Subcutaneous abdominal adipose tissue (tissue), 5 donors: ENCODE data around the gene KCNJ3.

ENCODE experiments used
- H3K27ac ChIP-seq: one replicate; pipeline ENCODE4 v1.7.0; 2013; ENCODE audit warnings: low read depth, mild to moderate bottlenecking, inconsistent platforms, low read length, moderate library complexity
- H3K27me3 ChIP-seq, 5 donors: one replicate each; pipeline ENCODE4 v1.7.0; 2013; ENCODE audit warnings: low read length in 5 of 5, inconsistent platforms in 1 of 5; ENCODE audit not compliant: control insufficient read depth in 5 of 5, insufficient read depth in 4 of 5
- H3K36me3 ChIP-seq, 5 donors: one replicate each; pipeline ENCODE4 v1.7.0; 2013; ENCODE audit warnings: low read length in 5 of 5; ENCODE audit not compliant: control insufficient read depth in 5 of 5, insufficient read depth in 5 of 5
- H3K4me1 ChIP-seq, 5 donors: one replicate each; pipeline ENCODE4 v1.7.0; 2013; ENCODE audit warnings: low read length in 5 of 5, mild to moderate bottlenecking in 3 of 5, moderate library complexity in 1 of 5; ENCODE audit not compliant: control insufficient read depth in 5 of 5, insufficient read depth in 5 of 5
- H3K4me3 ChIP-seq, 5 donors: one replicate each; pipeline ENCODE4 v1.7.0; 2013; ENCODE audit warnings: low read length in 5 of 5, low read depth in 1 of 5
- H3K9ac ChIP-seq, 5 donors: one replicate each; pipeline ENCODE4 v1.7.0; 2013; ENCODE audit warnings: low read length in 5 of 5, mild to moderate bottlenecking in 4 of 5, moderate library complexity in 3 of 5
- H3K9me3 ChIP-seq, 5 donors: one replicate each; pipeline ENCODE4 v1.7.0; 2013; ENCODE audit warnings: low read length in 5 of 5; ENCODE audit not compliant: control insufficient read depth in 5 of 5
- donor health status: healthy.
- donor health status: healthy.
- donor health status: healthy.
- donor health status: healthy.
- donor health status: healthy.

The KCNJ3 gene

GRCh38 chr2:154882725-154883124 is 184.2 kb downstream of the KCNJ3 start:
- no peak overlapping the region for H3K27ac ChIP-seq
- peaks cover 0 to 14% (median 6%) of the 10 kb centered on the region in 5 donors for H3K9me3 ChIP-seq
- H3K9ac ChIP-seq: no peak overlapping the region
- H3K4me3 ChIP-seq: no peak overlapping the region
- no peaks in the 10 kb centered on the region for H3K27me3 ChIP-seq
- no peaks in the 10 kb centered on the region for H3K36me3 ChIP-seq
- H3K4me1 ChIP-seq: no peaks in the 10 kb centered on the region

DNA sequence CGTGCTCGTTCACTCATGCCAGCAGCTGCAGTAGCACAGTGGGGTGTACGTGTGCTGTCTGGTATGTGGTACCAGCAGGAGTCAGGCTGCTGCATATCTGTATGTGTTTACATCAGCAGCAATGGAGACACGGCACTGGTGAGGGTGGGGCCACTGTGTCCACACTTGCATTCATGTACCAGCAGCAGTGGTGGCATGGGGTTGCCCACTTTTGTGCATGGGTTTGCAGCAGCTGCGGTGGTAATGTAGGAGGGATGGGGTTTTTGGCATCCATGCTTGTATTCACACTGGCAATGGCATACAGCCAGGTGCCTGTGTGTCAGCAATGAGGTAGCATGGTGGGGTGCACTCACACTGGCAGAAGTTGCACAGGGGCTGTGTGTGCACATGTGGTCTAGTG is 187.8 kb downstream of the KCNJ3 start:
- no peak overlapping the region for H3K9ac ChIP-seq
- H3K27me3 ChIP-seq: no peaks in the 10 kb centered on the region
- no peaks in the 10 kb centered on the region for H3K4me1 ChIP-seq
- no peaks in the 10 kb centered on the region for H3K36me3 ChIP-seq
- H3K4me3 ChIP-seq: no peak overlapping the region
- H3K9me3 ChIP-seq: peaks cover 0 to 14% (median 6%) of the 10 kb centered on the region in 5 donors
- no peak overlapping the region for H3K27ac ChIP-seq

- H3K27ac ChIP-seq: no peak overlapping the region
- H3K9ac ChIP-seq: no peak overlapping the region
- no peaks in the 10 kb centered on the region for H3K36me3 ChIP-seq
- no peaks in the 10 kb centered on the region for H3K9me3 ChIP-seq
- no peaks in the 10 kb centered on the region for H3K4me1 ChIP-seq
- no peak overlapping the region for H3K4me3 ChIP-seq
- no peaks in the 10 kb centered on the region for H3K27me3 ChIP-seq
Observed at GRCh38 chr2:154898269-154898668, 199.8 kb downstream of the KCNJ3 start.

GRCh38 chr2:154901063-154901462 is 202.6 kb downstream of the KCNJ3 start:
- Histone ChIP-seq H3K9ac (no peak overlapping the region), H3K27me3 (no peaks in the 10 kb centered on the region), H3K36me3 (no peaks in the 10 kb centered on the region)

More at GRCh38 chr2:154901063-154901462, 202.6 kb downstream of the KCNJ3 start:
- Histone ChIP-seq H3K27ac (no peak overlapping the region), H3K9me3 (peaks cover 0 to 2% (median 0%) of the 10 kb centered on the region in 5 donors), H3K4me1 (no peaks in the 10 kb centered on the region), H3K4me3 (no peak overlapping the region)
